ENCODE measurements around the gene MAS1L.
A peak's percentile ranks its signal among the peaks of the same experiment; 100 is the strongest.

MAS1L gene

DNA sequence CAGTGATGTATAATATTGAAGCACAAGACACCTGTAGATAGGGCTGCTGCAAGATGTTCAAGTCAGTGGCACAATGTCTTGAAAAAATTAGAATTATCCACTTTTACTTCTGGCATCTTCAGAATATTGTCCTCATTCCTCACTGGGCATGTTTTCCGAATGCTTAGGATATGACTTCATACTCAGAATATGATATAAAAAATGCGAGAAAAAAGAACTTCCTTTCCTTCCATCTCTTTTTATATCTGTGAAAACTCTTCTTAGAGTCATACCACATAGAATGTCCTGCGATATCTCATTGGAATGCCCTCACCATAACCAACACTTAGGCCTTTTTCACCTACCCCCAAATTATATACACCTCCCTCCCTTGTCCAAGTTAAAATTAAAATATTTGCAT lies 4.6 kb downstream of the MAS1L start:
- Histone ChIP-seq H3K27me3 (ENCODE audit: insufficient read depth, low read depth, severe bottlenecking) (no peaks in the 10 kb centered on the region), H3K4me3 (ENCODE audit: low read depth, low read length) (no peak overlapping the region), H3K27ac (no peak overlapping the region), H3K36me3 (no peaks in the 10 kb centered on the region), H3K9me3 (ENCODE audit: severe bottlenecking) (peaks cover 3% of the 10 kb centered on the region)
- TF ChIP-seq, protein P1, sequence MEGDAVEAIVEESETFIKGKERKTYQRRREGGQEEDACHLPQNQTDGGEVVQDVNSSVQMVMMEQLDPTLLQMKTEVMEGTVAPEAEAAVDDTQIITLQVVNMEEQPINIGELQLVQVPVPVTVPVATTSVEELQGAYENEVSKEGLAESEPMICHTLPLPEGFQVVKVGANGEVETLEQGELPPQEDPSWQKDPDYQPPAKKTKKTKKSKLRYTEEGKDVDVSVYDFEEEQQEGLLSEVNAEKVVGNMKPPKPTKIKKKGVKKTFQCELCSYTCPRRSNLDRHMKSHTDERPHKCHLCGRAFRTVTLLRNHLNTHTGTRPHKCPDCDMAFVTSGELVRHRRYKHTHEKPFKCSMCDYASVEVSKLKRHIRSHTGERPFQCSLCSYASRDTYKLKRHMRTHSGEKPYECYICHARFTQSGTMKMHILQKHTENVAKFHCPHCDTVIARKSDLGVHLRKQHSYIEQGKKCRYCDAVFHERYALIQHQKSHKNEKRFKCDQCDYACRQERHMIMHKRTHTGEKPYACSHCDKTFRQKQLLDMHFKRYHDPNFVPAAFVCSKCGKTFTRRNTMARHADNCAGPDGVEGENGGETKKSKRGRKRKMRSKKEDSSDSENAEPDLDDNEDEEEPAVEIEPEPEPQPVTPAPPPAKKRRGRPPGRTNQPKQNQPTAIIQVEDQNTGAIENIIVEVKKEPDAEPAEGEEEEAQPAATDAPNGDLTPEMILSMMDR (IDR thresholded peaks at IDR 0.05; ENCODE audit: low read depth, low read length) = no peak
- no peak for DNase-seq

DNA sequence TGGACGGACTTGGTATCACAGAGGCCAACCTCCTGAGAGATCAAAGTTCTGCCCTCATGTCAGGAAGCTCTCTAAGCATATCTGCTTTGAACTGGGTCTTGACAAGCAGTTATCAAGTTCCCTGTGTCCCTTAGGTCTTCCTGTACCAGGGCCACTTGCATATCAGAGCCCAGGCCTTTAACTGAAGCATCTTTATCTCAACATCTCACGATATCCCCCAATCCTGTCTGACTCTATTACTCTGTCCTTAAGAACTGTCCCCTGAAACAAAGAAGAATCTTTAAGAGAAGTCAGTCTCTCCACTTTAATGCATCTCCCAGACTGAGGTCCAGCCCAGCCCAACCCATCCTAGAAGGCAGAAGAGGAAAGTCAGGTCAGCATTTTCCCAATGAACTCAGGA lies 8.2 kb downstream of the MAS1L start:
- H3K9me3 ChIP-seq (ENCODE audit: severe bottlenecking) = peaks cover 8% of the 10 kb centered on the region
- no peak for DNase-seq
- H3K27me3 ChIP-seq (ENCODE audit: insufficient read depth, low read depth, severe bottlenecking) = no peaks in the 10 kb centered on the region
- H3K4me3 ChIP-seq (ENCODE audit: low read depth, low read length) = no peak overlapping the region
- TF ChIP-seq, protein P1 (IDR thresholded peaks at IDR 0.05; ENCODE audit: low read depth, low read length) = no peak
- no peaks in the 10 kb centered on the region for H3K36me3 ChIP-seq
- no peak overlapping the region for H3K27ac ChIP-seq

DNA sequence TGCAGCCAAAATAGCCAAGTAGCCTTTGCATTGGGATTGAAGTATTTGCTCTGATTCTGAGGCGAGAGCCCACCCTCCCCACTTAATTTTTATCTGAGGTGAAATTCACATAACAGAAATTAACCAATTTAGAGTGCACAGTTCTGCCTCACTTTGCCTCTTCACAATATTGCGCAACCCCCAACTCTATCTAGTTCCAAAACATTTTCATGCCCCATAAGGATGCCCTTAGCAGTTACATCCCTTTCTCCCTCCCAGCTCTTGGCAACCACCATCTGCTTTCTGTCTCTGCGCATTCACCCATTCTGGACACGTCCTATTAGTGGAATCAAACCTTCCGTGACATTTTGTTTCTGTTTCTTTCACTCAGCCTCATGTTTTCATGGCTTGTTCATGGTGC lies 9.0 kb downstream of the MAS1L start:
- TF ChIP-seq, protein P1 (IDR thresholded peaks at IDR 0.05; ENCODE audit: low read depth, low read length) = no peak
- Histone ChIP-seq H3K36me3 (no peaks in the 10 kb centered on the region), H3K4me3 (ENCODE audit: low read depth, low read length) (no peak overlapping the region), H3K9me3 (ENCODE audit: severe bottlenecking) (peaks cover 13% of the 10 kb centered on the region), H3K27ac (0 out of 2 replicates have a peak overlapping the region, but pooled peaks have one; percentile 4), H3K27me3 (ENCODE audit: insufficient read depth, low read depth, severe bottlenecking) (no peaks in the 10 kb centered on the region)
- no peak for DNase-seq

DNA sequence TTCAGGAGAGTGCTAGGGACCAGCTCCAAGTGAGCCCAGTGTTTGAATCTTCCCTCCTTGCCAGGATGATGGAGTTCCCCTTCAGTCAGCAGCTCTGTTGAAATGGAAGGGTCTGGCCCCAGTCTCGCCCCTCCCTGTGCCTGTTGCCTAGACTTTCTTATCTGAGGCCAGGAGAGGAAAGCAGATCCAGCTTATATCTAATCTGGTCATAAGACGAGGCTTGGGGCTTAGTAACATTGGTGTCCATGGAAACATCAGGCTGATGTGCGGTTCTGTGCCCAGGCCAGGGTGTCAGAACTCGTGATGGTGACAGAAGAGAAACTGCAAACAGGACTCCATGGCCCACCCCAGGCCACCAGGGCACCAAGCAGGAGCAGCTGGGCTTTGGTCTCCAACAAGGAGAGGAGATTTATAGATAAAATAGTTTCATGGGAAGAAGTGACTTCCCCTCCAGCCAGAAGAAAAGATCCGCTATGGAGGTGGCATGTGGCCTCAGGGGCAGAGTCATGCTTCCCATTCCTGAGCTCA lies 9.8 kb downstream of the MAS1L start:
- H3K27me3 ChIP-seq (ENCODE audit: insufficient read depth, low read depth, severe bottlenecking) = no peaks in the 10 kb centered on the region
- H3K27ac ChIP-seq = peak overlapping the region; percentile 30; the same call in 1 of the 2 replicates
- H3K4me3 ChIP-seq (ENCODE audit: low read depth, low read length) = peak overlapping the region; percentile 36
- H3K9me3 ChIP-seq (ENCODE audit: severe bottlenecking) = peaks cover 14% of the 10 kb centered on the region
- no peaks in the 10 kb centered on the region for H3K36me3 ChIP-seq
- peak; percentile 85 for DNase-seq
- TF ChIP-seq, protein P1 (IDR thresholded peaks at IDR 0.05; ENCODE audit: low read depth, low read length) = no peak

DNA sequence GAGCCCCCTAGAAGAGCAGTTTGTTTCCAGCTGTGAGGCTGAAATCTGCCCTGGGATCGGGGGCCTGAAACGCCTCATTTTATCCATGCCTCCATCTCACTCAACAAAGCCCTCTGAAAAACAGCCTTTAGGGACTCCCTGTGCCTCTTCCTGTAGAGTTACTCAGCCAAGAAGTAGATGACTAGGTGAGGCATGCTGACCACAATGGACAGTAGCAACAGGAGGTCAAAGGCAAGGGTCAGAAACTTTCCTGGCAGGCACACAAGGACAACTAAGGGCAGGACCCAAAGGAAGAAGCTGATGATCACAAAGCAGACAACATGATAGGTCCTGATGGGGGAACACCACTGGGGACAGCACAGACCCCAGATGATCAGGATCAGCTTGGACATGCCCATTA lies 12.8 kb downstream of the MAS1L start:
- H3K27ac ChIP-seq = no peak overlapping the region
- H3K9me3 ChIP-seq (ENCODE audit: severe bottlenecking) = peaks cover 11% of the 10 kb centered on the region
- H3K27me3 ChIP-seq (ENCODE audit: insufficient read depth, low read depth, severe bottlenecking) = no peaks in the 10 kb centered on the region
- H3K4me3 ChIP-seq (ENCODE audit: low read depth, low read length) = no peak overlapping the region
- DNase-seq = no peak
- no peaks in the 10 kb centered on the region for H3K36me3 ChIP-seq
- TF ChIP-seq, protein P1 (IDR thresholded peaks at IDR 0.05; ENCODE audit: low read depth, low read length) = no peak

DNA sequence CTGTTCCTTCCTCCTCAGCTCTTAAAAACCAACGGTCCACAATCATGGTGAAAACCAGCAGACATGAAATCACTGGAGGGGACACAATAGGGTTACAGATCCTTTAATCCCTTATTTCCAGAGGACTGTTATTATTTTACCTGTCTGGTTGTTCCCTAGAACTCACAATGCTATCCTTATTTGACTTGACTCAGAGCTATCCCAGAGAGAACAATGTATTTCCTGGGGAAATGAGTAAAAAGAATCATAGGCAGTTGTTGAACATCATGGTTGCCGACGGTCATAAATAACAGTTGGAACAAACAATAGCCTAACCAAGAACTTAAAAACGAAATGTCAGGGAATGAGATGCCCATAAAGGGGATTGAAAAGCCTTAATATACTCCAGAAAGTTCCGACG lies 21.5 kb downstream of the MAS1L start:
- Histone ChIP-seq H3K27ac (no peak overlapping the region), H3K36me3 (no peaks in the 10 kb centered on the region), H3K9me3 (ENCODE audit: severe bottlenecking) (no peaks in the 10 kb centered on the region), H3K4me3 (ENCODE audit: low read depth, low read length) (no peak overlapping the region), H3K27me3 (ENCODE audit: insufficient read depth, low read depth, severe bottlenecking) (no peaks in the 10 kb centered on the region)
- TF ChIP-seq, protein P1 (IDR thresholded peaks at IDR 0.05; ENCODE audit: low read depth, low read length) = no peak
- no peak for DNase-seq
